ENCODE measurements around the gene MED10.

DNA sequence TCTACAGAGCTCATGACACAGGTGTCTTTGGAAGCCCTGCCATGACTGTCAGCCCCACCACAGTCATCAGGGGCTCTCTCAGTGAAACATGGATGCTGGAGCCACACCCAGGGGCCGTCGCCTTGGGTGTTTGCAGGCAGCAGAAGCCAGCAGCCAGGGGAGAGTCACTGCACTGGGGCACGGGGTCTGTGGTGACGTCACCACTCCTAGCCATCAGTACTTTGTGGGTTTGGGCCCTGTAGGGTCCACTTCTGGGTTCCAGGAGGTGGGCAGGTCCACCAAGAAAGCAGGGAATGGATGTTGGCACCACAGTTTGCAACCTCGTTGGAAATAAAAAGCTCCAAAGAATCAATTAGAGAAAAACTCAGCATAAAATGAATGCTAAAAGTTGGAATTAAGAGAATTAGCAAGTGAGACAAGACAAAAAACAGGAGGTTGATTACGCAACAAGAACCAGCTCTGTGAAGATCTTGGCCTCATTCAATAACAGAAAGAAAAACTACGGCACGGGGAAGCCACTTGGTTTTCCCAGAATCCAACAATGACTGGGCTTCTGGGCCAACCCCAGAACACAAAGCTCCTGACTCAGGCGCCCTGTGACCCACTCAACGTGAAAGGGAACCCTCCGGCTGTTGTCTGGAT is 34.3 kb downstream of the MED10 start:
- TF ChIP-seq CTCF (IDR thresholded peaks at IDR 0.05): no peak
- TF ChIP-seq POLR2AphosphoS5 (IDR thresholded peaks at IDR 0.05; ENCODE audit: low read depth, low read length): no peak
